Raji (cell line): ENCODE results near the gene CLDN6.

ENCODE experiments used
- POLR2A ChIP-seq: IDR thresholded peaks from 2 replicates; pipeline ENCODE4 v1.6.1; 2011; ENCODE audit warnings: low read depth, low read length, control low read depth; ENCODE audit not compliant: insufficient read depth

Gene CLDN6

GRCh38 chr16:3017794-3018506 is at the start of gene CLDN6:
Gene CLDN6 (minus strand): TSS chr16:3018183. CDS start chr16:3016021, 2,162 bp downstream.
- TF ChIP-seq POLR2A, result no peak

GRCh38 chr16:3066440-3066748 is 48.4 kb upstream of the CLDN6 start:
- TF ChIP-seq POLR2A, result no peak

DNA sequence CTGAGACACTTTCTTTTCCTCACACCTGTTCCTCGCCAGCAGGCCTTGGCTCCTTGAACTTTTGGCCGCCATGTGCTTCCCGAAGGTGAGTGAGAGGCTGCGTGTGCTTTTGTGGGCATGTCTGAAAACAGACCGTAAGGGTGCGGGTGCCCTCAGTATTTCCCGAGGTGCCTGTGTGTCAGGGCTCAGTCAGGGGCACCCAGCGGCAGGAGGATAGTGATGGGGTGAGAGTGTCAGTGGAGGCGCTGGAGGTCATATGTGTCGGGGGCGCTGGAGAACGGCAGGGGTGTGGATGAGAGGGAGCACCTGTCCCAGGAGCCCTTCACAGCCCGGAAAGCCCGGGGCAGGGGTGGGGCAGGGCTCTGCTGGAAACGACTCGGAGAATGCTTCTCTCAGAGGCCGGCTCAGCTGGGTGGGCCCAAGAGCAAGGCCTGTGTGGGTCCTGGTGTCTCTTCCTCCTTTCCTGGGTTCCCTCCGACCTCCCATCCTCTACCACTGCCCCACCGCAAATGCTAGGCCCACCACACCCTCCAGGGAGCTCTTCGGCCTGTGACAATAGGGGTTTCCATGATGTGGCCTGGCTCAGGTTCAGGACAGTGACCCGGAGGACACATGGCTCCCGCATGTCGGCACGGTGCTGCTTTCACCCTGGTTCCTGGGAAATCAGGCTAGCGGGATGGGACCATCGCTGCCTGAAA is 47.9 kb upstream of the CLDN6 start:
- TF ChIP-seq POLR2A, result no peak

GRCh38 chr16:3065069-3065741 is 47.2 kb upstream of the CLDN6 start, which contains the start of gene IL32:
Gene IL32 (plus strand): TSS chr16:3065640. CDS start chr16:3065812, 172 bp downstream.
- no peak for TF ChIP-seq POLR2A

GRCh38 chr16:3063625-3064386 is 45.8 kb upstream of the CLDN6 start:
- TF ChIP-seq POLR2A, result no peak

DNA sequence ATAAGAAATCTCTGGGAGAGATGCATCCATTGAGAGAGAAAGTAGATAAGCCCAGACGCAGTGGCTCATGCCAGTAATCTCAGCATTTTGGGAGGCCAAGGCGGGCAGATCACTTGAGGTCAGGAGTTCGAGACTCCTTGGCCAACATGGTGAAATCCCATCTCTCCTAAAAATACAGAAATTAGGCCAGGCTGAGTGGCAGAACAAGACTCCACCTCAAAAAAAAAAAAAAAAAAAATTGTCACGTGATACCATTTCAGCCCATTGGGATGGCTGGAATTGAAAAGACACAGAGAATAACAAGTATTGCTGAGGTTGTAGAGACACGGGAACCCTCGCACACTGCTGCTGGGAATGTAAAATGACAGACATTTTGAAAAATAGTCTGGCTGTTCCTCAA is 44.6 kb upstream of the CLDN6 start:
- TF ChIP-seq POLR2A, result no peak

GRCh38 chr16:3060339-3061127 is 42.5 kb upstream of the CLDN6 start:
- no peak for TF ChIP-seq POLR2A

DNA sequence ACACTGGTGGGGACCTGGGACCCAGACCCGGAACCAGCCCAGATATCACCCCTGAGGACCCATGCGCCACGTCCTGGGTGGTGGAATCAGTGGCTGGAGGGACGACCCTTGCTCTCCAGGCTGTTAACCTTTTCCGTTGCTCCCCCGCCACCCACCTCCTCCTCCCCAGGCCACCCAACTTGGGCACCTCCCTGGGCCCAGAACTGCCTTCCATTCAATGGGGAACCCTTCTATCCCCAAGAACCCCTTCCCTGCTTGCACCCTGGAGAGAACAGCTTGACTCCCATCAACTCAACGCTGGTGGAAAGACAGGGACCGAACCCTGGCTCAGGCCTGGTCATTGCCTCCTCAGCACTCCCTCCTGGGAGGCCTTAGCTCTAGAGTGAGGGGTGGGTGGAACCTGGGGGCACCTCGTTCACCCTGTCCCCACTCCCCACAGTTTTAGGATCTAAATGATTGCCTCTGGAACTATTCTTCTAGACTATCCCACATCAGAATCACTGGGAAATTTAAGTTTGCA is 41.8 kb upstream of the CLDN6 start:
- TF ChIP-seq POLR2A, result no peak

DNA sequence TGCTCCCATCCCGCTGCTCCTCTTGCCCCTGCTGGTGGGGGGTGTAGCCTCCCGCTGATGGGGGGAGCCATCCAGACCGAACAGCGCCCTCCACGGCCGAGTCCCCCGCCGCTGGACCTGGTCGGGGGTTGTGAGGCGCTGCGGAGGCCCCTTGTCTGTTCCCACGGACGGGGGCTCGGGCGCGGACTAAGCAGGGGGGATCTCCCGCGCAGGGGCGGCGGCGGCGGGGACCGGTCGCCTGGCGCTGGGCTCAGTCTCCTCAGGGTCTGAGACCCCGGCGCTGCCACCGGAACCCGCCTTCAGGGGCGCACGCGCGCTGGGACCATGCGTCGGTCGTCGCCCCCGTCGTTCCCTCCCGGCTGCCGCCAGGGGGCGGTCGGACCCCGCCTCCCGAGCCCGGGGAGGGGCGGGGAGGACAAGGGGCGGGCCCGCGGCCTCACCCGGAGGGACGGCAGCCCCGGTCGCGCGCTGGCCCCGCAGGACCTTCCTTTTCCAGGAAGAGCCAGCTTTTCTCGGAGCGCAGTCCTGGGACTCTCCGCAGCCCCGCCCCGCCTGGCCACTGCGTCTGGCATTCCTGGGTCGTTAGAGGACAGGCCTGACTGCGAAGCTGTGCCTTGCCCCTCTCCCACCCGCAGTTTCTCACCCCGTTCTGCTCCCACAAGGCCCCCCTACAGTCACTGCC is 41.2 kb upstream of the CLDN6 start:
- TF ChIP-seq POLR2A, result peak; percentile 69

GRCh38 chr16:3058139-3059030 is 40.4 kb upstream of the CLDN6 start:
- TF ChIP-seq POLR2A, result no peak

DNA sequence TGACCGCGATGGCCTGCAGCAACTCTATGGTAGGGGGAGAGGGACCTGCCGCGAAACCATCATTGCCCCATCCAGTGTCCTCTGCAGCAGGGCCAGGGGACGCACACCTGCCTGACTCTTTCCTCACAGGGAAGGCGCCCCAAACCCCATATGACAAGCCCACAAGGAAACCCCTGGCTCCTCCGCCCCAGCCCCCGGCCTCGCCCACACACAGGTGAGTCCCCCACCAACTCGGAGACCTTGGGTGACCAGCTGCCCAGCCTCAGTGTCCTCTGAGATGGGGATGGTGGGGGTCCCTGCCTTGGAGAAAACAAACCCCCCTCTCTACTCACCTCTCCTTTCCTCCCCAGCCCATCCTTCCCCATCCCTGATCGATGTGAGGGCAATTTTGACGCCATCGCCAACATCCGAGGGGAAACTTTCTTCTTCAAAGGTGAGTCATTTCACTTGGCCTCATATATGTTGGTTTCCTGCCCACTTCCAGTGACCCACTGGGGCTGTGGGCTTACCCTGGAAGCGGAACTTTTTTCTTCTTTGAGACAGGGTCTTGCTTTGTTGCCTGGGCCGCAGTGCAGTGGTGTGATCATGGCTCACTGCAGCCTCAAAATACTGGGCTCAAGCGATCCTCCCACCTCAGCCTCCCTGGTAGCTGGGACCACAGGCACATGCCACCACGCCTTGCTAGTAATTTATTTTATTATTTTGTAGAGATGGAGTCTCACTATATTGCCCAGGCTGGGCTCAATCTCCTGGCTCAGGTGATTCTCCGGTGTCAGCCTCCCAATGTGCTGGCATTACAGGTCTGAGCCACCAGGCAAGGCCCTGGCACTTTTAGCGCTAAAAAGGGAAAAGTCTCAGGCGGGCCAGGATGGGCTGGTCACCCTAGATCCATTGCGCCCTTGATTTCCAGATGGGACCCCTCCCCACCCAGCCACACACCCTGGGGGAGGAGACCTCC is 39.5 kb upstream of the CLDN6 start:
- TF ChIP-seq POLR2A, result no peak
